GM23248 (cell line): ENCODE data around the gene OPRL1.

Experiments used
- EZH2 ChIP-seq: fragments of 200-600 bp; sonication (generic); IDR thresholded peaks from 2 replicates; pipeline ENCODE4 v1.6.1; 2018; ENCODE audit warnings: antibody characterized with exemption, mild to moderate bottlenecking; ENCODE audit not compliant: insufficient read depth, poor library complexity, severe bottlenecking
- EZH2phosphoT487 ChIP-seq: fragments of 200-600 bp; sonication (generic); IDR thresholded peaks from 2 replicates; pipeline ENCODE4 v1.6.1; 2018; ENCODE audit warnings: antibody characterized with exemption, moderate library complexity, mild to moderate bottlenecking, low read depth; ENCODE audit not compliant: insufficient read depth

GRCh38 chr20:64140061-64140931 lies 60.4 kb downstream of the OPRL1 start:
- no peak for TF ChIP-seq EZH2
- no peak for TF ChIP-seq EZH2phosphoT487
